Smooth muscle cell (in vitro differentiated cells): Measurements from ENCODE around the gene PCID2. TPM values are rescaled to one million over a fixed set of nuclear protein-coding genes. Genes with fewer than 3 reads are reported as not detected.

Source experiments
- DNase-seq: peaks from one replicate; lab custom pipeline; 2025; ENCODE audit not compliant: unreplicated experiment; lab: John Stamatoyannopoulos, UW
- H2AFZ ChIP-seq: fragments of 200-600 bp; sonication (generic); 2 replicates; pipeline ENCODE4 v1.6.0; 2016; ENCODE audit warnings: antibody characterized with exemption, low read depth, mild to moderate bottlenecking
- H3F3A ChIP-seq: fragments of 200-600 bp; sonication (generic); 2 replicates; pipeline ENCODE4 v1.6.0; 2017; ENCODE audit warnings: antibody characterized with exemption, low read depth
- H3K27ac ChIP-seq: fragments of 200-600 bp; sonication (generic); 2 replicates; pipeline ENCODE4 v1.5.1; 2016; ENCODE audit warnings: low read depth, mild to moderate bottlenecking
- H3K27me3 ChIP-seq: fragments of 200-600 bp; sonication (generic); 2 replicates; pipeline ENCODE4 v1.6.1; 2016; ENCODE audit warnings: low read depth, mild to moderate bottlenecking
- H3K36me3 ChIP-seq: fragments of 200-600 bp; sonication (generic); 2 replicates; pipeline ENCODE4 v1.5.1; 2016; ENCODE audit warnings: low read depth
- H3K4me1 ChIP-seq: fragments of 200-600 bp; sonication (generic); 2 replicates; pipeline ENCODE4 v1.5.1; 2016; ENCODE audit warnings: low read depth
- H3K4me2 ChIP-seq: fragments of 200-600 bp; sonication (generic); 2 replicates; pipeline ENCODE4 v1.6.0; 2016; ENCODE audit warnings: mild to moderate bottlenecking
- H3K4me3 ChIP-seq: fragments of 200-600 bp; sonication (generic); 2 replicates; pipeline ENCODE4 v1.5.1; 2016; ENCODE audit warnings: mild to moderate bottlenecking
- H3K79me2 ChIP-seq: fragments of 200-600 bp; sonication (generic); 2 replicates; pipeline ENCODE4 v1.6.0; 2016; ENCODE audit warnings: low read depth, mild to moderate bottlenecking
- H3K9ac ChIP-seq: fragments of 200-600 bp; sonication (generic); 2 replicates; pipeline ENCODE4 v1.6.0; 2016; ENCODE audit warnings: low read depth
- H3K9me3 ChIP-seq: fragments of 200-600 bp; sonication (generic); replicated peaks from 2 replicates; pipeline ENCODE4 v1.5.1; 2016; ENCODE audit warnings: low read depth
- H4K20me1 ChIP-seq: fragments of 200-600 bp; sonication (generic); 2 replicates; pipeline ENCODE4 v1.6.0; 2016; ENCODE audit warnings: low read depth
- WGBS: methylation state at CpG from one replicate; pipeline ENCODE4 v1.1.7; 2016; ENCODE audit warnings: low lambda C conversion rate; 5-methylcytosine and 5-hydroxymethylcytosine counted together
- polyA plus RNA-seq: library from polyadenylated mRNA; unstranded; fragments of >200 nt; fragmentation: Nextera tagmentation; extraction: Ambion mirVana; gene quantifications from 2 replicates; pipeline ENCODE4 v1.2.1, GENCODE V29; 2016
- total RNA-seq: library from RNA; depleted of rRNA; stranded (reverse); fragments of >200 nt; gene quantifications from 2 replicates; pipeline ENCODE4 v1.2.3, GENCODE V29; 2014
- TF ChIP-seq, protein P1 (sequence below): fragments of 200-600 bp; sonication (generic); IDR thresholded peaks from 2 replicates; pipeline ENCODE4 v1.5.1; 2017; ENCODE audit warnings: borderline replicate concordance, mild to moderate bottlenecking, antibody characterized with exemption; ENCODE audit not compliant: insufficient read depth, poor library complexity, severe bottlenecking

PCID2 gene
- total and polyA plus RNA-seq, 2 experiments from 2014 or later, result 27.1 to 32.5 TPM

GRCh38 chr13:113157206-113157928 lies 51.1 kb downstream of the PCID2 start:
- Histone ChIP-seq H3K79me2 (no peaks in the 10 kb centered on the region), H3K4me3 (no peak overlapping the region), H3K9ac (no peak overlapping the region), H3K4me1 (peaks cover 12% of the 10 kb centered on the region), H3K36me3 (no peaks in the 10 kb centered on the region), H3K27ac (no peak overlapping the region), H4K20me1 (no peaks in the 10 kb centered on the region), H3K4me2 (no peak overlapping the region), H3K9me3 (no peaks in the 10 kb centered on the region), H3F3A (peaks cover 5% of the 10 kb centered on the region), H3K27me3 (no peaks in the 10 kb centered on the region), H2AFZ (no peak overlapping the region)
- 81% methylated on average over 12 of the region's 12 CpGs for WGBS
- no peak for DNase-seq
- TF ChIP-seq, protein P1, sequence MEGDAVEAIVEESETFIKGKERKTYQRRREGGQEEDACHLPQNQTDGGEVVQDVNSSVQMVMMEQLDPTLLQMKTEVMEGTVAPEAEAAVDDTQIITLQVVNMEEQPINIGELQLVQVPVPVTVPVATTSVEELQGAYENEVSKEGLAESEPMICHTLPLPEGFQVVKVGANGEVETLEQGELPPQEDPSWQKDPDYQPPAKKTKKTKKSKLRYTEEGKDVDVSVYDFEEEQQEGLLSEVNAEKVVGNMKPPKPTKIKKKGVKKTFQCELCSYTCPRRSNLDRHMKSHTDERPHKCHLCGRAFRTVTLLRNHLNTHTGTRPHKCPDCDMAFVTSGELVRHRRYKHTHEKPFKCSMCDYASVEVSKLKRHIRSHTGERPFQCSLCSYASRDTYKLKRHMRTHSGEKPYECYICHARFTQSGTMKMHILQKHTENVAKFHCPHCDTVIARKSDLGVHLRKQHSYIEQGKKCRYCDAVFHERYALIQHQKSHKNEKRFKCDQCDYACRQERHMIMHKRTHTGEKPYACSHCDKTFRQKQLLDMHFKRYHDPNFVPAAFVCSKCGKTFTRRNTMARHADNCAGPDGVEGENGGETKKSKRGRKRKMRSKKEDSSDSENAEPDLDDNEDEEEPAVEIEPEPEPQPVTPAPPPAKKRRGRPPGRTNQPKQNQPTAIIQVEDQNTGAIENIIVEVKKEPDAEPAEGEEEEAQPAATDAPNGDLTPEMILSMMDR, result no peak

GRCh38 chr13:113155982-113156655 lies 52.4 kb downstream of the PCID2 start:
- H3K27ac ChIP-seq, result no peak overlapping the region
- H3K4me3 ChIP-seq, result no peak overlapping the region
- DNase-seq, result no peak

DNA sequence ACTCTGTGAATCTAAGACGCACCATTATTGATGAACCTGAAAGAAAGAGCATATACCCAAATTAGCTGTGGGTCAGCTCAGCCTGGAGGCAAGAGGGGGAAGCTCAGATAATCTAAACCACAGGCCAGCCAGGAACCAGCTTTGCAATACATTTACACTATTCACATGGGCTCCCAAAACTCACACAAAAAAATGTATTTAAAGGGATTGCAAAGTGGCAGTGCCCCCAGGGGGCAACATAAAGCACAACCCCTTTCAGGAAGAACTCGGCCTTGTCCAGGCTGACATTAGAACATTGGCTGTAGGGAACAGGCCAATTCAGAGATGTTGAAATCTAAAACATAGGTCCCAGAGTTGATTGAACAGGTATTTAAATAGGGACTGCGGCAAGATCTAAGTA lies 53.3 kb downstream of the PCID2 start:
- DNase-seq, result no peak
- H3K4me2 ChIP-seq, result no peak overlapping the region
- H3K9ac ChIP-seq, result no peak overlapping the region
- no peak overlapping the region for H2AFZ ChIP-seq
- H3K9me3 ChIP-seq, result no peaks in the 10 kb centered on the region
- peaks cover 5% of the 10 kb centered on the region for H3F3A ChIP-seq
- no peaks in the 10 kb centered on the region for H3K27me3 ChIP-seq
- H3K79me2 ChIP-seq, result no peaks in the 10 kb centered on the region
- H3K4me3 ChIP-seq, result no peak overlapping the region
- no peak overlapping the region for H3K27ac ChIP-seq
- no peaks in the 10 kb centered on the region for H4K20me1 ChIP-seq
- TF ChIP-seq, protein P1, result no peak
- peaks cover 12% of the 10 kb centered on the region for H3K4me1 ChIP-seq
- WGBS, result 94% methylated on average over 3 of the region's 3 CpGs
- no peaks in the 10 kb centered on the region for H3K36me3 ChIP-seq

More at GRCh38 chr13:113155982-113156655, 52.4 kb downstream of the PCID2 start:
- TF ChIP-seq, protein P1, result no peak
- H3F3A ChIP-seq, result peaks cover 5% of the 10 kb centered on the region
- no peak overlapping the region for H3K9ac ChIP-seq
- H3K79me2 ChIP-seq, result no peaks in the 10 kb centered on the region
- H4K20me1 ChIP-seq, result no peaks in the 10 kb centered on the region
- no peak overlapping the region for H3K4me2 ChIP-seq
- H3K4me1 ChIP-seq, result peaks cover 12% of the 10 kb centered on the region
- H3K27me3 ChIP-seq, result no peaks in the 10 kb centered on the region
- no peaks in the 10 kb centered on the region for H3K9me3 ChIP-seq
- no peak overlapping the region for H2AFZ ChIP-seq
- WGBS, result 95% methylated on average over 9 of the region's 9 CpGs
- no peaks in the 10 kb centered on the region for H3K36me3 ChIP-seq
